Hindlimb muscle (tissue), 1 donor: ENCODE data around the gene VWA2. TPM values are rescaled to one million over a fixed set of nuclear protein-coding genes. Genes with fewer than 3 reads are reported as not detected.
A peak's percentile ranks its signal among the peaks of the same experiment; 100 is the strongest.

Experiments
- DNase-seq: peaks from one replicate; pipeline ENCODE4 v3.0.0-alpha.2; 2013
- polyA plus RNA-seq: library from polyadenylated mRNA; unstranded; fragments of 120-200 nt; gene quantifications from one replicate; pipeline ENCODE4 v1.2.1, GENCODE V29; 2013; ENCODE audit not compliant: insufficient read length

The VWA2 gene
- polyA plus RNA-seq, 1 donor, result 0.34 TPM

- DNase-seq, result no peak
Measured at GRCh38 chr10:114300036-114300645, 61.1 kb downstream of the VWA2 start.

- no peak for DNase-seq
Measured at GRCh38 chr10:114301177-114301576, 62.1 kb downstream of the VWA2 start.

DNA sequence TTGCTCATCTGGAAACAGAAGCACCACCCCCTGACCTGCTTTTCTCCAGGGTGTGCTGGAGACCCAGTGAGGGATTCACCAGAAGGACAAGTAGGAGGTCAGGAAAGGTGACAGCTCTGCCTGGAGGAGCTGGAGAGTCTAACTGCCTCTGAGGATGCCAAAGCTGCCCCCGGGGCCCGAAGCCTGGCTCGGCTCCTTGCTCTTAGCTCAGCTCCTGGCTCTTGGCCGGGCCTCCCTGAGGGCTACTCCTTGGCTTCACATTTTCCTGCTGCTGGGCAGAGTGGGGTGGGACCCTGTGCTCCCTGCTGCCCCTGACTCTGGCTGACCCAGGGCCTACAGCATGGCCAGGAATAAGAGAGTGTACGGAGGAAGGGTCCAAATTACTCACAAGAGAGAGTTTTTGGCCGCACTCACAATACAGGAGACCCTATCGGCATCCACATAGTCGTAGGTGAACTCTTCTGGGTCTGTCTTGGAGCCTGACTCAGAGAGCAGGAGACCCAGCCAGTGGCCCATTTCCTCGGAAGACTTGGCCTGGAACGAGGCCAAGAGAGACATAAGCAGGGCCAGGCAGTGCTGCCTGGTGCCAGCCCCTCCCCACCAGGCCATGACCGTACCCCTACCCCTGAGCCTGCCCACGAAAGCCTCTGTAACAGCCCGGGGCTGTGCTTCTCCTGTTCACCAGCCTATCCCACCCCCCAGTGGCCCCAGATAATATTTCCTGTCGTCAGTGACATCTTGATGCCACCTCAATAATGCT lies 63.1 kb downstream of the VWA2 start:
- no peak for DNase-seq

GRCh38 chr10:114303556-114303955 lies 64.5 kb downstream of the VWA2 start:
- no peak for DNase-seq

DNA sequence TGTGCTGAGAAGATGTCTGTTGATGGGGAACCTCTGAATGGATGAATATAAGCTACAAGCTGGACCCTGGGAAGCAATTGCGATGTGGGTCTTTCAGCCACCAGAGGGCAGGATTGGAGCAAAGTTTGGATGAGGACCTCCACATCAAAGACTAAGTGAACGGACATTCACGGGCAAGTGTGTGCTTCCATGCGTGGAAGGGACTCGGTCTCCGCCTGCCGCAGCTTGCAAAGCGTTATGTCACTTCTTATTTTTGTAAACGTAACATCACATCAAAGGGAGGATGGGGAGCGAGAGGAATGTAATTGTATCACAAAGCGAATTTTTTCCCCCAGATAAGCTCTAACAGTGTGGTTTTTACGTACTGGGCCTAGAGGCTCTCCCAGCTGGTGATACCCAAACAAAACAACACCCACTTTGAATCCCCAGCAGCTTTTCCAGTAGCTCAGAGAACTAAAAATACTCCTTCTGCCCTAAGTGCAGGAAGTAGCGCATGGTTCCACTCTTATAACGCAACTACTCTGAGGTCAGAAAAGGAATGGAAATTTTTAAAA lies 65.0 kb downstream of the VWA2 start:
- DNase-seq, result peak; percentile 86

GRCh38 chr10:114304571-114305421 lies 65.7 kb downstream of the VWA2 start:
- no peak for DNase-seq

DNA sequence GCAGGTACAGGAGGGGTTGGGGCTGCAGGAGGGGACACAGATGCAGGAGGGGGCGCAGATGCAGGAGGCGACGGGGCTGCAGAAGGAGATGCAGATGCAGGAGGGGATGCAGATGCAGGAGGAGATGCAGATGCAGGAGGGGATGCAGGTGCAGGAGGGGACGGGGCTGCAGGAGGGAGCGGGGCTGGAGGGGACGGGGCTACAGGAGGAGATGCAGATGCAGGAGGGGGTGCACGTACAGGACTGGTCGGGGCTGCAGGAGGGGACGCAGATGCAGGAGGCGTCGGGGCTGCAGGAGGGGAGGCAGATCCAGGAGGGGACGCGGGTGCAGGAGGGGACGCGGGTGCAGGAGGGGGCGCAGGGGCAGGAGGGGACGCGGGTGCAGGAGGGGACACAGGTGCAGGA lies 66.5 kb downstream of the VWA2 start:
- no peak for DNase-seq

GRCh38 chr10:114306116-114306973 lies 67.3 kb downstream of the VWA2 start:
- no peak for DNase-seq

DNA sequence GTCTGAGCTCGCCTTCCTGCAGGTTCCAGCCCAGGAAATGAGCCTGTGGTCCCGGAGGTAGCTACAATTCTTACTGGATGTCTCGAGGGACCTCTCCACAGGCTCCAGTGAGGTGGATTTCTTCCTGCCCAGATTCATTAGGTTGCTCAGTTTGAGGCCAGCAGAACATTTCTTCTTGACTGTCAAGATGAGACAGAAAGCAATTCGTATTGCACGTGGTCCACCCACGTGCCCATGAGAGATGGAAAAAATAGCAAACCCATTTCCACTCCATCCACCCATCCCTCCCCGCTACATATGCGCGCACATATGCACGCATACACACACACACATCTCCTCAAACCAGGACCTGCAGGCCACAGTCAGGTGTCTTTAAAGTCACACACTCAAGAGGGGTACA lies 68.7 kb downstream of the VWA2 start:
- no peak for DNase-seq

DNA sequence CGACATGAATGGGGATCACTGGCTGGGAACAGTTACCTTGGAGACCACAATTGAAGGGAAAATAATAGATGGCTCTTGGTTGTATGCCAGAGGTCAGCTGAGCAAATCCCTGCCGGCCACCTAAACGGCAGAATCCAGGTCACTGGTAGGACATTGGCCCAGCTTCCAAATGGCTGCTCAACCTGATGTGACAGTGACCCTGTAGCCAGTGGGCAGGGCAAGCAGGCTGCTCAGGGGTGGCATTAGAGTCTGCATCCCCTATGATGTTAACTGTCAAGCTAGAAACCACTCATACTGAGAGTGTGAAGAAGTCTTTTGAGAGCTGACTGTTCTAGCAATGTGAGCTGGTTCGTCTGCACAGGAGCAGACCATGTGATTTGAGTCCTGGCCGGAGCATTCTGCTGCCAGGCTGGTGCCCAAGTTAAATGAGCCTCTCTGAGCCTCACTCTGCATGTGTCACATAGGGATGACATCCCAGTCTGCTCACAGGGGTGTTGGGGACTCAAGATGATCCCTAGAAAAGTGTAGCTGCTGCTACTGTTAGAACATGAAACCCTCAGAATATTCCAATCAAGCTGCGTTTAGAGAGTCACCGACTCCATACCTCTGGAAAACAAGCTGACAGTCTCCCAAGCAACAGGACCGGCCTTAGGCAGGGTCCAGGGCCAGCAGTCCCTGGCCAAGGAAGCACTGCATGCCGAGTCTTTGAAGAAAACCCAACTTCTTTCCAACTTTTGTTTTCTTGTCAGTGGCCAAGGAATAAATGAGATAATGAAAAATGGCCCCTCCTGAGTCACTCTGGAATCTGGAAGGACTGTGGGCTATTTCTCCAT lies 69.7 kb downstream of the VWA2 start:
- peak; percentile 20 for DNase-seq

GRCh38 chr10:114309364-114309651 lies 70.3 kb downstream of the VWA2 start:
- DNase-seq, result no peak

DNA sequence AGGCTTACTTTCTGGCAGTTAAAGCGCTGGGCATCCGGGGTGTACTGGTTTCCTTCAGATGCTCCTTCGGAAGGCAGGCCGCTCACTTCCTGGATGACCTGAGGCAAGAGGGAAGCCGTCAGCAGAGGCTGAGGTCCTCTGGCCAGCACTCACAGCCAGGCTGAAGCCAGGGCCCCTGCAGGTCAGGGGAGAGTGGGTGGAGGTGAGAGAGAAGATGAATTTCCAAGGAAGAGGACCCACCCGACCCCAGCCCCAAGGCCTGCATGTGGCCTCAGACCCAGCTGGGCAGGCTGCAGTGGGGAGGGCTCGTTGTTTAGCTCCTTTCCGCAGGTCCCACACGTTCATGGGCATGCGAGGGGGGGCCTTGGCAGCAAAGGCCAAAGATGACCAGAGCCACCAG lies 71.3 kb downstream of the VWA2 start:
- DNase-seq, result no peak

DNA sequence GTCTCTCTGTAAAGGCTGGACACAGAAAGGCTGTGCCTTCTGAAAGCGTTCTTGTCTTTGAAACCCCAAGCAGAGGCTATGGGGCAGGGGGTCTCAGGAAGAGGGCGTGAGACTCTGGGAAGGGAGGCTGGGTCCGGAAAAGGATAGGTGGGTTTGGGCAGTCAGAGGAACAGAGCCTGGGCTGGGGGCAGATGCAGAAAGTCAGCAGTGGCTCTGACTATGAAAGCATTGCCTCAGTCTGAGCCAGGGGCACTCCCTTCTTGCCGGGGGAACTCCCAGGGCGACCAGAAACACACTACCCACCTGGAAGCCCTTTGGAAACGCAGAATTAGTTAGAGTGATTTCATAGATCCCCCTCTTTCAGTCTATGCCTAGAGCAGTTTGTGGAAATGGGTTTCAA lies 72.0 kb downstream of the VWA2 start:
- DNase-seq, result no peak

- DNase-seq, result no peak
Measured at GRCh38 chr10:114311496-114312209, 72.6 kb downstream of the VWA2 start.

DNA sequence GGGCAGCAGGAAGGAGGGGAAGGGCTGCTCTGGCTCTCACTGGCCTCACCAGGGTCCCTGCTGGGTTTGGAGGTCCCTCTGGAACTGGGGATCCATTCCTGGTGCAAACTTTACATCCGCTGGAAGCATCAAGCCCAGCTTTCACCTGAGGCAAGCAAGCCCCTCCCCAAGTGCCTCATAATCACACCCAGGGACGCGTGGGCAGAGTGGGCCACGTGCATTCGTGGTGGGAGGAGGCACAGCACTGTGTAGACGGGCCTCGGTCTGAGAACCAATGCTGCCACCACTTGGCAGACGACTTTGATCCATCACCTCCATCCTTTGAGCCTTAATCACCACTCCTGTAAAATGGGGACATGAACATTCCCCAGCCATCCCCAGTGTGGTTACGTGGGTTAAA lies 74.1 kb downstream of the VWA2 start:
- no peak for DNase-seq

GRCh38 chr10:114313866-114314265 lies 74.8 kb downstream of the VWA2 start:
- no peak for DNase-seq

GRCh38 chr10:114315566-114316420 lies 76.7 kb downstream of the VWA2 start:
- DNase-seq, result no peak

DNA sequence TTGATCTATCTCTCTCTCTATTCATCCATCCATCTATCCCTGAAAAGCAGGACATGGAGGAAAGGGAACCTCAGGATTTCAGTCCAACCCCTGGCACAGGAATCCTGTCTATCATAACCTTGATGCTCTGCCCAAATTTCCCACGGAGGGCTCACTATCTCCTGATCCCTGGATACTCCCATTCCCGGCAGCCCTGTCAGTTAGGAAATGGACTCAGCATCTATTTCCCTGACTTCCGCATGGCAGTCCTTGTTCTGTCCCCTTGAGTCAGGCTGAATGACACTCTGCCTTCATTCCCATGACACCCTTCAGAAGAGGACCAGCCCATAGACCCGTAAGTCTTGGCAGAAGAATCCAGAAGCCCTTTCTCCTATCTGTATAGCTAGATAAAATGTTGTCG lies 77.7 kb downstream of the VWA2 start:
- DNase-seq, result no peak

- DNase-seq, result no peak
Measured at GRCh38 chr10:114319406-114320248, 80.6 kb downstream of the VWA2 start.
